HG03025 (cell line): Measurements from ENCODE around the gene ARVCF.

ENCODE experiments used
- ATAC-seq: cut with Tn5 transposase; IDR thresholded peaks from one replicate; pipeline ENCODE4 v1.9.1; 2021; ENCODE audit warnings: mild to moderate bottlenecking, moderate library complexity; ENCODE audit not compliant: unreplicated experiment, low FRiP score

Gene ARVCF

DNA sequence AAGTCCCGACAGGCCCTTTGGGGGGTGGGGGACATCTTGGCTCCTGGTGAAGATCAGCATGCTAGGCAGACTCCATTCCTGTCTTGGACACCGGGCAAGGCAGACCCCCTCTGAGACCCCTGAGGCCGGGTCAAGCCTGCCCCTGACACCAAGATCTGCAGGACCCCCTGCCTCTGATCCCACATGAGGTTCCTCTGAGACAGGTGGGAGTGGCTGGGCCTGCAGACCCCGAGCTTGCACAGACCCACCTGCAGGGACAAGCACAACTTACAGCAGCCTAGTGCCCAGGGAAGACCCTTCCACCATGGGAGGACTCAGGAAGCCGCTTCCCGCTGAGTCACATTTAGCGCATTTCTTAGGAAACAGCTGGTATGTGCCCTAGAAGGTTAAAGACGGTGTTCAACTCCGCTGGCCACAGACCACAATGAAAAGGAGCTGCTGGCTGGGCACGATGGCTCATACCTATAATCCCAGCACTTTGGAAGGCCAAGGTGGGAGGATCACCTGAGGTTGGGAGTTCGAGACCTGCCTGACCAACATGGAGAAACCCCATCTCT, 15.5 kb downstream of the ARVCF start:
- ATAC-seq, result no peak

GRCh38 chr22:20000246-20001081, 16.2 kb downstream of the ARVCF start:
- no peak for ATAC-seq

- ATAC-seq, result no peak
Observed at GRCh38 chr22:19998991-19999820, 17.4 kb downstream of the ARVCF start.

GRCh38 chr22:19998232-19998951, 18.2 kb downstream of the ARVCF start:
- ATAC-seq, result no peak

DNA sequence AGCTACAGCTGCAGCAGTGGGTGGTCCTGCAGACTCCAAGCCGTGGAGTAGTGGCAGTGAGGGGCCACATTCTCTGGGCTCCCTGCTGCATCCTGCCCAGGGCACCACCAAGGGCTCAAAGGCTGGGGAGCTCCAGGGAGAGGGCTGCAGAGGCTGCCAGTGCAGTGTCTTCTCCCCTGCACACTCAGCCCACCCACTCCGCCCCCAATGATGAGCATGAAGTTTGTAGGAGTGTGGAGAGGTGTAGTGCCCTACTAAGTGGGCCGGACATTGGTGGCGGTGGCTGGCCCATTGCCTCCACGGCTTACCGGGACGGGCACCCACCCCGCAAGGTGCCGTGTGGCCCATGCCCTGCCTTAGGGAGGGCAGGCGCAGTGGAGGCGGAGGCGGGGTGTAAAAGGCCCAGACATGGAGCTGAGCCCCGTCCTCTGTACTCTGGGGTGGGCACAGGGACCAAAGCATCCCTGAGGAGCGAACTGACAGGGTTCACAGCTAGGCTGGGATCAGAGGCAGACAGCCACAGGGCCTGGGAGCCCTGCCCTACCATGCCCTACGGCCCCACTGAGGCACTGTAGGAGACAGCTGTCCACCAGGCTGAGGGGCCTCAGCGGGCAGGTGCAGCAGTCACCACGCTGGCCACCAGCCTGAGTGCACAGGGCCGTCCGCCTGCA, 18.9 kb downstream of the ARVCF start:
- ATAC-seq, result no peak

- ATAC-seq, result no peak
Observed at GRCh38 chr22:19996694-19997384, 19.8 kb downstream of the ARVCF start.

GRCh38 chr22:19995611-19996339, 20.8 kb downstream of the ARVCF start:
- ATAC-seq, result no peak

GRCh38 chr22:19994851-19995610, 21.6 kb downstream of the ARVCF start:
- no peak for ATAC-seq

DNA sequence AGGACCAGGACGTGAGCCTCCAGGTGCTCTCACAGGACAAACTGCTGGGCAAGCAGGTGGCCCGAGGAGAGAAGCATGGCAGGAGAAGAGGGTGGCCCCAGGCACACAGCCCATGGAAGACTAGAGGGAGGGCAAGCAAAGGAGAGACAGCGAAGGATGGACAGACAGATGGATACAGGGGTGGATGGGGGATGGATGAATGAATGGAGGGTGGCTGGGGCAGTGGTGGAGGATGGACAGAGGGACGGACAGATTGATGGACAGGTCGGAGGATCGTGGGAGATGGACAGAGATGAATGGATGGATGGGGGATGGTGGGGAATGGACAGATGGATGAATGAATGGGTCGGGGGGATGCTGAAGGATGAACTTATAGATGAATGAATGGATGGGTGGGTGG, 22.7 kb downstream of the ARVCF start:
- ATAC-seq, result no peak

- ATAC-seq, result no peak
Observed at GRCh38 chr22:19992921-19993355, 23.7 kb downstream of the ARVCF start.

GRCh38 chr22:19992481-19992911, 24.1 kb downstream of the ARVCF start:
- no peak for ATAC-seq

DNA sequence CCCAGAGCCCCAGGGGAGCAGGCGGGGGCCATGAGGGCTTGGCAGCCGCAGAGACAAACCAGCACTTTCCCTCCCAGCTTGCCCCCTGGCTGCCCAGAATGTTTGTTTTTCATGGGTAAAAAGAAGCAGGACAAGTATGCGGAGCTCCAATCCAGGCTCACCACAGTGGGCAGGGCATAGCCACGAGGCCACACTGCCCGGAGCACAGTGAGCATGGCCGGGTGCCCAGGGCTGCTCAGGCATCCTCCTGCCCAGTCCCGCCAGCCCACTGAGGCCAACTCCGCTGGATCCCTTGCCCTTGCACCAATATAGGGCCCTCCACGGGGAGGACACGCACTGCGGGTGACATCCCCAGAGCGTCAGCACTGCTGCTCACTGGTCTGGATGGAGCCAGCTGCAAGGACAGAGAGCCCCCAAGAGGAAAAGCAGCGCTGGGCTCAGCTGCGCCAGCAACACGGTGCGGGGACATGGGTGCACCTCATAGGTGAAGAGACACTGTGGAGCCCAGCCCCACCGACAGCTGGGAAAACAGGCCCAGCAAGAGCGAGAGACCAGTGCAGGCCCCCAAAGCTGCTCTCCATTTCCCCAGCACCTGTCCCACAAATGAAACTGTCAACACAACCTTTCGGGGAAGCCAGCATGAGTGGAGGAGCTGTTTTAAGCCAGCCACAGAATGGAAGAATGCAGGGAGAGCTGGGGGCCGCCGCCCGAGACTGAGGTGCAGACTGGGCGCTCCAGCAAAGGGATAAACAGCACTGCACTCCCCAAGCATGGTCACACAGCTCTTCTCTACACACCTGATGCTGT, 24.8 kb downstream of the ARVCF start:
- ATAC-seq, result no peak

DNA sequence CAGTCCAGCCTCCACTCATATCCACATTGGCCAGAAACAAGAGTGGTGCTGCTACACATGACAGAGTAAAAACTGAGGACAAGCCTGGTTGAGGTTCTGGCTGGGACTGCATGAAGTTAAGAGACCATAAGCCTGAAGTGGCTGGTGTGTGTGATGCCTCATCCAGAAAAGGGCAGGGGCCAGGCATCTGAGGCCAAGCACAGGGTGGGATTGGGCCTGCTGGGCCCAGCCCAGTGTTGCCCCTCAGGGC, 25.3 kb downstream of the ARVCF start:
- no peak for ATAC-seq

DNA sequence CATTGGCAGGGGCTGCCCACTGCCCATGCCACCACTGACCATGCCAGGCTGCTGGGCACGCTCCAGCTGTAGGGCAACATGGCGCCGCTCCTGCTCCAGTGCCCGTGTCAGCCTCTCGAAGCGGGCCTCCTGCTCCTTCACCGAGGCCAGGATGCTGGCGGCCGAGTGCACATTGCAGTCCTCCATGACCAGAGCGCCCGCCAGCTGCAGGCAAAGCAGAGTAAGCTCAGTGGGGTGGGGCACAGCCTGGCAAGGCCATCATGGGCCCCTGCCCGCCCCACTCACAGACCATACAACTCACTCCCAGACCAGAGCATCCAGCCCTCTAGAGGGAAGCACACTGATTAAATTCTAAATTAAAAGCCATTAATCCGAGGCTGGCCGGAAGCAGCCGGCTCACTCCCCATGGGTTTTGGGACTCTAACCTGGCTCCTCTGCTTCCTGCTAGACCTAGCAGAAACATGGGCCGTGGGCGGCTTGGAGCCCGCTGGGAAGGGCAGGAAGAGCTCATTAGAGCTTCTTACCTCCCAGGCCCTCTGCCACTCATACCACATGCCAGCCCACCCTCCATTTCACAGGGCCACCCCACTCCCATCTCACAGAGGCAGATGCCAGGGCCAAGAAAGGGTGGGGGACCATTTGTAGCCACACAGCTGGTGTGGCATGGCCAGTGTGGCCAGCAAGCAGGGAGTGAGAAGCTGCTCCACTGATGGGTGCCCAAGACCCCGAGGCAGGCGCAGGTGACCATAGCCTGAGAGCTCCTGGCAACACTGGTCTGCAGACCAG, 25.8 kb downstream of the ARVCF start:
- ATAC-seq, result no peak

DNA sequence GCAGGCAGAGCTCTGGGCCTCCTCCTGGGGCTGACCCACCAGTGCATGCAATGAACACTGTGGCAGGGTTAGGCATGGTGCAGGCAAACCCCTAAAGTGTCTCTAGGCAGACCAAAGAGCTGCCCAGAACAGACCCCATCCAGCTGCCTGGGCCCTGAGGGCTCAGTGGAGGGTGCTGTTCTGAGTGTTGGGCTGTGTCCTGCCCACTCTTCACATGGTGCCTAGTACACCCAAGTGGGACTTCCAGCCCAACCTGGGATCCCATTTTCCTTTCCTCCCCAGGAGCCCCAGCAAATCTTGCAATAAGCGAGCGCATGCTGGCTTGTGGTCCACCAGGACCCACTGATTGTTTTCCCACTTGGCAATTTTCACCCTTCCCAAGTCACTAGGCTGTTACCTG, 26.4 kb downstream of the ARVCF start:
- no peak for ATAC-seq

GRCh38 chr22:19989725-19990067, 26.9 kb downstream of the ARVCF start:
- no peak for ATAC-seq
